Mesenchymal stem cell (in vitro differentiated cells and primary cell): ENCODE measurements around the gene ETV6.
A peak's percentile ranks its signal among the peaks of the same experiment; 100 is the strongest.

Experiments
- DNase-seq: peaks from one replicate; pipeline ENCODE4 v3.0.0-alpha.2; 2013
- H2AFZ ChIP-seq: one replicate; pipeline ENCODE4 v1.6.1; 2013; ENCODE audit warnings: low read depth, mild to moderate bottlenecking, control low read depth, inconsistent platforms, low read length, moderate library complexity
- H2AK5ac ChIP-seq: 2 replicates; pipeline ENCODE4 v1.6.1; 2013; ENCODE audit warnings: low read length, moderate library complexity, mild to moderate bottlenecking, inconsistent platforms; ENCODE audit not compliant: severe bottlenecking
- H2BK120ac ChIP-seq: one replicate; pipeline ENCODE4 v1.6.1; 2013; ENCODE audit warnings: low read depth, mild to moderate bottlenecking, inconsistent platforms, low read length, moderate library complexity
- H2BK12ac ChIP-seq, 2 experiments: one replicate each; pipeline ENCODE4 v1.6.1; 2013; ENCODE audit warnings: inconsistent platforms in 2 of 2, low read length in 2 of 2, mild to moderate bottlenecking in 2 of 2, moderate library complexity in 2 of 2, control low read depth in 1 of 2
- H2BK15ac ChIP-seq: one replicate; pipeline ENCODE4 v1.6.1; 2013; ENCODE audit warnings: mild to moderate bottlenecking, low read depth, inconsistent platforms; ENCODE audit not compliant: poor library complexity, severe bottlenecking
- H2BK5ac ChIP-seq: 2 replicates; pipeline ENCODE4 v1.6.1; 2013; ENCODE audit warnings: low read depth, mild to moderate bottlenecking, low read length, control low read depth, inconsistent platforms; ENCODE audit not compliant: poor library complexity, severe bottlenecking
- H3K14ac ChIP-seq, 2 experiments: one replicate each; pipeline ENCODE4 v1.6.1; 2013; ENCODE audit warnings: inconsistent platforms in 2 of 2, low read length in 2 of 2, control low read depth in 1 of 2, mild to moderate bottlenecking in 1 of 2, moderate library complexity in 1 of 2
- H3K18ac ChIP-seq, 2 experiments: one replicate each; pipeline ENCODE4 v1.6.1; 2013; ENCODE audit warnings: inconsistent platforms in 2 of 2, low read length in 2 of 2, control low read depth in 1 of 2, low read depth in 1 of 2, mild to moderate bottlenecking in 1 of 2
- H3K23ac ChIP-seq, 2 experiments: one replicate each; pipeline ENCODE4 v1.6.1; 2013; ENCODE audit warnings: inconsistent platforms in 2 of 2, low read length in 2 of 2, mild to moderate bottlenecking in 2 of 2, moderate library complexity in 2 of 2, control low read depth in 1 of 2
- H3K27ac ChIP-seq: 2 replicates; pipeline ENCODE4 v1.5.1; 2013; ENCODE audit warnings: mild to moderate bottlenecking, moderate library complexity, low read length, control low read depth, inconsistent platforms; ENCODE audit not compliant: poor library complexity, severe bottlenecking
- H3K27me3 ChIP-seq, 2 experiments: 2 replicates each; pipeline versions ENCODE4 v1.6.1 to v1.7.0; 2013; ENCODE audit warnings: low read length in 2 of 2, mild to moderate bottlenecking in 2 of 2, moderate library complexity in 2 of 2, control low read depth in 1 of 2, inconsistent platforms in 1 of 2; ENCODE audit not compliant: control insufficient read depth in 1 of 2, insufficient read depth in 1 of 2
- H3K36me3 ChIP-seq, 2 experiments: 2 replicates each; pipeline versions ENCODE4 v1.6.1 to v1.7.0; 2013; ENCODE audit warnings: low read length in 2 of 2, control low read depth in 1 of 2, inconsistent platforms in 1 of 2, low read depth in 1 of 2, mild to moderate bottlenecking in 1 of 2; ENCODE audit not compliant: insufficient read depth in 2 of 2, control insufficient read depth in 1 of 2
- H3K4ac ChIP-seq, 2 experiments: one replicate each; pipeline ENCODE4 v1.6.1; 2013; ENCODE audit warnings: inconsistent platforms in 2 of 2, low read length in 2 of 2, mild to moderate bottlenecking in 2 of 2, moderate library complexity in 2 of 2, control low read depth in 1 of 2, low read depth in 1 of 2
- H3K4me1 ChIP-seq: 2 replicates; pipeline ENCODE4 v1.6.1; 2013; ENCODE audit warnings: low read depth, low read length, control low read depth; ENCODE audit not compliant: control insufficient read depth, insufficient read depth
- H3K4me2 ChIP-seq: 2 replicates; pipeline ENCODE4 v1.6.1; 2013; ENCODE audit warnings: low read length, mild to moderate bottlenecking, inconsistent platforms; ENCODE audit not compliant: poor library complexity, severe bottlenecking
- H3K4me3 ChIP-seq, 2 experiments: 2 replicates each; pipeline versions ENCODE4 v1.5.1 to v1.7.0; 2013; ENCODE audit warnings: low read length in 2 of 2, mild to moderate bottlenecking in 2 of 2, control low read depth in 1 of 2, low read depth in 1 of 2; ENCODE audit not compliant: insufficient read depth in 1 of 2
- H3K79me1 ChIP-seq: replicated peaks from 2 replicates; pipeline ENCODE4 v1.6.1; 2013; ENCODE audit warnings: mild to moderate bottlenecking, control low read depth, low read length, inconsistent platforms; ENCODE audit not compliant: poor library complexity, severe bottlenecking
- H3K9ac ChIP-seq: 2 replicates; pipeline ENCODE4 v1.7.0; 2013; ENCODE audit warnings: mild to moderate bottlenecking, low read length, moderate library complexity
- H3K9me3 ChIP-seq: 2 replicates; pipeline ENCODE4 v1.7.0; 2013; ENCODE audit warnings: mild to moderate bottlenecking, low read length; ENCODE audit not compliant: control insufficient read depth
- H4K8ac ChIP-seq: one replicate; pipeline ENCODE4 v1.6.1; 2013; ENCODE audit warnings: inconsistent platforms, mild to moderate bottlenecking, low read length, moderate library complexity
- H4K91ac ChIP-seq: one replicate; pipeline ENCODE4 v1.6.1; 2013; ENCODE audit warnings: mild to moderate bottlenecking, low read length, inconsistent platforms
- WGBS: methylation state at CpG from one replicate; pipeline ENCODE4 v1.1.7; 2013; ENCODE audit warnings: mixed read lengths; 5-methylcytosine and 5-hydroxymethylcytosine counted together

ETV6 gene

GRCh38 chr12:11763760-11764520 is 114.5 kb downstream of the ETV6 start:
- H3K79me1 ChIP-seq, result peaks cover 26% of the 10 kb centered on the region
- peak overlapping the region; percentile 88 for H2AK5ac ChIP-seq
- H3K4ac ChIP-seq, result peak overlapping the region; percentile 2 to 94
- peak overlapping the region; percentile 50 to 82 for H3K18ac ChIP-seq
- H3K27me3 ChIP-seq, result no peaks in the 10 kb centered on the region
- H2BK15ac ChIP-seq, result no peak overlapping the region
- 47% methylated on average over 5 of the region's 7 CpGs for WGBS
- H3K23ac ChIP-seq, result no peak overlapping the region
- H3K27ac ChIP-seq, result peak overlapping the region; percentile 92
- no peaks in the 10 kb centered on the region for H3K9me3 ChIP-seq
- no peak overlapping the region for H2BK120ac ChIP-seq
- no peak overlapping the region for H3K4me2 ChIP-seq
- peaks cover 0 to 3% of the 10 kb centered on the region in 2 experiments for H3K36me3 ChIP-seq
- peak overlapping the region; percentile 84 for H2BK5ac ChIP-seq
- H4K91ac ChIP-seq, result peak overlapping the region; percentile 83
- H3K14ac ChIP-seq, result no peak overlapping the region
- H3K4me3 ChIP-seq, result no peak overlapping the region
- H2BK12ac ChIP-seq, result peak overlapping the region; percentile 85 to 95
- peaks cover 22% of the 10 kb centered on the region for H3K4me1 ChIP-seq
- H4K8ac ChIP-seq, result peak overlapping the region; percentile 47
- no peak overlapping the region for H3K9ac ChIP-seq
- no peak overlapping the region for H2AFZ ChIP-seq
- peak; percentile 88 for DNase-seq

- Histone ChIP-seq H3K14ac (no peak overlapping the region), H2BK15ac (no peak overlapping the region), H2AFZ (no peak overlapping the region), H3K4ac (peak overlapping the region in 1 of 2 experiments; percentile 56), H2BK5ac (peak overlapping the region; percentile 75), H3K79me1 (peaks cover 28% of the 10 kb centered on the region), H2BK12ac (peak overlapping the region in 1 of 2 experiments; percentile 40), H4K8ac (no peak overlapping the region), H3K36me3 (no peaks in the 10 kb centered on the region), H3K27ac (peak overlapping the region; percentile 92), H4K91ac (no peak overlapping the region), H3K18ac (peak overlapping the region in 1 of 2 experiments; percentile 66), H3K4me2 (no peak overlapping the region), H3K9me3 (no peaks in the 10 kb centered on the region), H3K4me3 (no peak overlapping the region), H3K23ac (no peak overlapping the region), H3K4me1 (peaks cover 24% of the 10 kb centered on the region), H2BK120ac (no peak overlapping the region), H2AK5ac (peak overlapping the region; percentile 91), H3K9ac (no peak overlapping the region), H3K27me3 (no peaks in the 10 kb centered on the region)
- no peak for DNase-seq
Observed at GRCh38 chr12:11764837-11765236, 115.4 kb downstream of the ETV6 start.

GRCh38 chr12:11765421-11765816 is 115.9 kb downstream of the ETV6 start:
- DNase-seq, result no peak
- Histone ChIP-seq H3K4me1 (peaks cover 26% of the 10 kb centered on the region), H3K9me3 (no peaks in the 10 kb centered on the region), H2BK5ac (peak overlapping the region; percentile 39), H4K91ac (no peak overlapping the region), H3K79me1 (peaks cover 29% of the 10 kb centered on the region), H3K9ac (peak overlapping the region; percentile 53), H3K4me2 (no peak overlapping the region), H3K4ac (peak overlapping the region in 1 of 2 experiments; percentile 19), H2BK12ac (no peak overlapping the region), H3K27ac (peak overlapping the region; percentile 92), H2AK5ac (peak overlapping the region; percentile 91), H3K18ac (peak overlapping the region in 1 of 2 experiments; percentile 66), H2BK15ac (no peak overlapping the region), H3K23ac (no peak overlapping the region), H3K14ac (no peak overlapping the region), H4K8ac (no peak overlapping the region), H3K27me3 (no peaks in the 10 kb centered on the region), H2AFZ (no peak overlapping the region), H3K4me3 (peak overlapping the region in 1 of 2 experiments; percentile 41), H3K36me3 (peaks cover 0 to 4% of the 10 kb centered on the region in 2 experiments), H2BK120ac (peak overlapping the region; percentile 29)
- WGBS, result 100% methylated on average over 1 of the region's 2 CpGs
